ENCODE results near the gene KCTD15. TPM values are rescaled to one million over a fixed set of nuclear protein-coding genes. Genes with fewer than 3 reads are reported as not detected.

The KCTD15 gene
- total RNA-seq = 18.7 and 29.3 TPM in 2 replicates

GRCh38 chr19:33796164-33796875 lies at the start of gene KCTD15:
Gene KCTD15, plus strand, starts transcription at chr19:33796870. Its CDS starts 3,585 bp downstream, at chr19:33800455.

Other genes with a start within 250 kb of the KCTD15 start
- under 0.01 TPM in 1 of 2 replicates, not detected in the other for gene CHST8, start 174.9 kb upstream of the KCTD15 start, total RNA-seq